ENCODE results near the gene GP5.

GP5 gene

GRCh38 chr3:194369522-194370279 is 29.4 kb downstream of the GP5 start, which contains the start of gene LRRC15 (continued):
- no peak for TF ChIP-seq ELK4 (IDR thresholded peaks at IDR 0.05; ENCODE audit: borderline replicate concordance, low read depth, low read length)
- TF ChIP-seq ZNF175 (tag by site-specific recombination; IDR thresholded peaks at IDR 0.05): no peak
- no peak for TF ChIP-seq ZNF843 (tag by site-specific recombination; IDR thresholded peaks at IDR 0.05)
- no peak for TF ChIP-seq SP7 (tag by site-specific recombination; IDR thresholded peaks at IDR 0.05)
- TF ChIP-seq IKZF3 (tag by site-specific recombination; IDR thresholded peaks at IDR 0.05): 0 out of 2 replicates have a peak, but pooled peaks have one; percentile 33
- peak; percentile 48 for TF ChIP-seq ZNF600 (tag by site-specific recombination; IDR thresholded peaks at IDR 0.05)
- TF ChIP-seq PRDM6 (tag by site-specific recombination; IDR thresholded peaks at IDR 0.05): no peak
- TF ChIP-seq ZNF211 (tag by site-specific recombination; IDR thresholded peaks at IDR 0.05; ENCODE audit: low read depth): no peak

- POLR2A ChIA-PET: no interaction called here
- Histone ChIP-seq H3K9me3 (ENCODE audit: control insufficient read depth, insufficient read depth, low read depth, low read length) (no peaks in the 10 kb centered on the region), H3K36me3 (ENCODE audit: control insufficient read depth in 2 of 2, insufficient read depth in 1 of 2, low read length in 2 of 2) (no peaks in the 10 kb centered on the region), H3K4me1 (ENCODE audit: control insufficient read depth, insufficient read depth, low read length) (no peaks in the 10 kb centered on the region), H3K27ac (ENCODE audit: extremely low read depth, low read depth, low read length) (no peak overlapping the region), H3K4me3 (ENCODE audit: low read depth, low read length) (no peak overlapping the region)
- CTCF ChIA-PET: interaction anchor here (1.7 kb wide), 1 partner anchor 25 kb away, joined by 4 read pairs; no protein-coding TSS in a partner anchor
- TF ChIP-seq PRDM10 (tag by site-specific recombination; IDR thresholded peaks at IDR 0.05): peak; percentile 91
- TF ChIP-seq ZNF248 (tag by site-specific recombination; IDR thresholded peaks at IDR 0.05): no peak
- TF ChIP-seq ZNF544 (tag by site-specific recombination; IDR thresholded peaks at IDR 0.05): no peak
Measured at GRCh38 chr3:194368918-194369317, 30.1 kb downstream of the GP5 start.

GRCh38 chr3:194367992-194368841 is 30.8 kb downstream of the GP5 start:
- Histone ChIP-seq H3K9me3 (ENCODE audit: control insufficient read depth, insufficient read depth, low read depth, low read length) (no peaks in the 10 kb centered on the region), H3K36me3 (ENCODE audit: control insufficient read depth in 2 of 2, insufficient read depth in 1 of 2, low read length in 2 of 2) (no peaks in the 10 kb centered on the region), H3K4me3 (ENCODE audit: low read depth, low read length) (no peak overlapping the region), H3K27ac (ENCODE audit: extremely low read depth, low read depth, low read length) (no peak overlapping the region), H3K4me1 (ENCODE audit: control insufficient read depth, insufficient read depth, low read length) (no peaks in the 10 kb centered on the region)
- ChIA-PET POLR2A (no interaction called here), CTCF (interaction anchor here (0.6 to 1.7 kb wide), 2 partner anchors 24 to 33 kb away, joined by 4 read pairs; no protein-coding TSS in a partner anchor)
- TF ChIP-seq ZBTB10 (tag by site-specific recombination; IDR thresholded peaks at IDR 0.05) (no peak), ZNF18 (tag by site-specific recombination; IDR thresholded peaks at IDR 0.05) (no peak), ZNF692 (tag by site-specific recombination; IDR thresholded peaks at IDR 0.05) (no peak), GLI2 (tag by site-specific recombination; IDR thresholded peaks at IDR 0.05; ENCODE audit: borderline replicate concordance, low read depth) (no peak), PRDM6 (tag by site-specific recombination; IDR thresholded peaks at IDR 0.05) (no peak)
